ENCODE measurements around the gene TMEM169.

TMEM169 gene

GRCh38 chr2:216081487-216082116 lies at the start of gene TMEM169, which contains the start of gene PECR:
TSS of gene TMEM169 (plus strand) at chr2:216081919. CDS start at chr2:216095964, 14,045 bp downstream.
TSS of gene PECR (minus strand) at chr2:216081809. CDS start at chr2:216081741, 68 bp downstream.
- peak; percentile 81 to 88 for DNase-seq

- no peak for DNase-seq
Measured at GRCh38 chr2:216031960-216032689, 49.6 kb upstream of the TMEM169 start.

- DNase-seq, result no peak
Measured at GRCh38 chr2:216033403-216033802, 48.3 kb upstream of the TMEM169 start.

GRCh38 chr2:216034065-216034464 lies 47.7 kb upstream of the TMEM169 start:
- peak; percentile 42 to 51 for DNase-seq

- no peak for DNase-seq
Measured at GRCh38 chr2:216039918-216040317, 41.8 kb upstream of the TMEM169 start.

GRCh38 chr2:216041438-216041837 lies 40.3 kb upstream of the TMEM169 start:
- DNase-seq, result no peak

- DNase-seq, result no peak
Measured at GRCh38 chr2:216043949-216044348, 37.8 kb upstream of the TMEM169 start.

GRCh38 chr2:216044883-216045486 lies 36.7 kb upstream of the TMEM169 start:
- no peak for DNase-seq

- no peak for DNase-seq
Measured at GRCh38 chr2:216047397-216047796, 34.3 kb upstream of the TMEM169 start.

- DNase-seq, result no peak
Measured at GRCh38 chr2:216049452-216049851, 32.3 kb upstream of the TMEM169 start.

GRCh38 chr2:216051350-216051749 lies 30.4 kb upstream of the TMEM169 start:
- no peak for DNase-seq

- DNase-seq, result no peak
Measured at GRCh38 chr2:216052420-216052819, 29.3 kb upstream of the TMEM169 start.

GRCh38 chr2:216055680-216056079 lies 26.0 kb upstream of the TMEM169 start:
- no peak for DNase-seq

- no peak for DNase-seq
Measured at GRCh38 chr2:216056739-216057138, 25.0 kb upstream of the TMEM169 start.

GRCh38 chr2:216057688-216058193 lies 24.0 kb upstream of the TMEM169 start:
- DNase-seq, result peak in 1 of 2 donors; percentile 22

- no peak for DNase-seq
Measured at GRCh38 chr2:216059233-216059834, 22.4 kb upstream of the TMEM169 start.

- no peak for DNase-seq
Measured at GRCh38 chr2:216064014-216064630, 17.6 kb upstream of the TMEM169 start.

GRCh38 chr2:216064665-216065064 lies 17.1 kb upstream of the TMEM169 start:
- no peak for DNase-seq

GRCh38 chr2:216066230-216066629 lies 15.5 kb upstream of the TMEM169 start:
- no peak for DNase-seq

- DNase-seq, result no peak
Measured at GRCh38 chr2:216069028-216069427, 12.7 kb upstream of the TMEM169 start.

GRCh38 chr2:216070195-216070594 lies 11.5 kb upstream of the TMEM169 start:
- no peak for DNase-seq

GRCh38 chr2:216071111-216071851 lies 10.4 kb upstream of the TMEM169 start:
- no peak for DNase-seq
